ENCODE results near the gene FCHO1.

Gene FCHO1

DNA sequence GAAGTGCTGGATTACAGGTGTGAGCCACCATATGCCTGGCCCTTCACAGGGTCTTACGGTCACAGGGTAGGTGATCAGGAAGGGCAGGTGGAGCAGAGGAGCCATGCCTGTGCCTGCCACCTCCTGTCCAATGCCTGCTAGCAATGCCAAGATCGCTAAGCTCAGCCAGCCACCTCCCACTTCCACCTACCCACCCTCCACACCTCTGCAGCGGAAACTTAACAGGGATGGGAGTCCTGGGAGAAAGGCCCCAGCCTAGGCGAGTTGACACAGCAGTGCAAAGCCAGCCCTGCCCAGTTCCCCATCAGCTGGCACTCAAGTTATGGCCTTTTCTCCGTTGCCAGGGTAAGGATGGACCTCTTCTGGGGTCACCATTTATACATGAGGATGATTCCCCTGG, 15.9 kb upstream of the FCHO1 start:
- no peak for DNase-seq

DNA sequence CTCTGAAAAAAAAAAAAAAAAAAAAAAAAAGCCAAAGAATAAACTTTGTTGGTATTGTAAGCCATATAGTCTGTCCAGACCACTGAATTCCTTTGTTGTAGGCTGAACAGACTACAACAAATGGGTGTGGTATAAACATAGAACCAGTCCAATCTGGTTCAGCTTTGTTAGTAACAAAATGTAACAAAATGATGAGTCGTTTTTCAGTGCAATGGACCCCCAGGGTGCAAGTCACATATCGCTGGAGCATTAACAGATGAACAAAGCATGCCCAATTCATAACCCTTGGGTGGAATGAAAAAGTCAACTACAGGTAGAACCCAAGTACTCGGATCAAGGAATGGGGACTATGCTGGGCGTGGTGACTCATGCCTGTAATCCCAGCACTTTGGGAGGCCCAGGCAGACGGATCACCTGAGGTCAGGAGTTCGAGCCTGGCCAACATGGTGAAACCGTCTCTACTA, 13.6 kb upstream of the FCHO1 start:
- DNase-seq, result no peak

DNA sequence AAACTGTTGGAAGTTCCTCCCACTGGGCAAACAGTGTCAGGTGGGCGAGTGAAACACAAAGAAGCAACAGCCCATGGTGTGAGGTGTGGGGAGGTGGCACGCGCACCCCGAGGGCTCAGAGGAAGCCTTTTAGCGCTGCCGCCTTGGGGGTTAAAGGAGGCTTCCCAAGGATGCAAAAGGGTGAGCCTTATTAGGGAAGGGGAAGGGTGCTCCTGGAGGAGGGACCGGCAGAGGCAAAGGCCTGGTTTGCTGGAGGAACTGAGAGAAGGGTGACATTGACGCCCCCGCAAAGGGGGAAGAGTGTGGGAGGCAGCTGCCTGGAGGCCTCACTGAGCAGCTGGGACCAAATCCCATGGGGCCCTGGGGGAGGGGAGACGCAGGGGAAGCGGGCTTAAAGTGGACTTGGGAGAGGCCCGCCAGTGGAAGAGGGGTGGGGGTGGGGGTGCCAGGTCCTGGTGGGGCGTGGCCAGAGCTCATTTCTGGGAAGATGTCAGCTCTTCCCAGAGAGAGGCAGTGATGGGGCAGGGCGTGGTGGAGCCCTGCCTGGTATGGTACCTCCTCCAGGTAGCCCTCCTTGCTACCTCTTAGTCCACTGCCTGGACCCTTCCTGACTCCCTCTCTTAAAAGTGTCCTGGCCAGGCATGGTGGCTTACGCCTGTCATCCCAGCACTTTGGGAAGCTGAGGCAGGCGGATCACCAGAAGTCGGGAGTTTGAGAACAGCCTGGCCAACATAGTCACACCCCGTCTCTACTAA, 12.0 kb upstream of the FCHO1 start:
- peak; percentile 36 for DNase-seq

DNA sequence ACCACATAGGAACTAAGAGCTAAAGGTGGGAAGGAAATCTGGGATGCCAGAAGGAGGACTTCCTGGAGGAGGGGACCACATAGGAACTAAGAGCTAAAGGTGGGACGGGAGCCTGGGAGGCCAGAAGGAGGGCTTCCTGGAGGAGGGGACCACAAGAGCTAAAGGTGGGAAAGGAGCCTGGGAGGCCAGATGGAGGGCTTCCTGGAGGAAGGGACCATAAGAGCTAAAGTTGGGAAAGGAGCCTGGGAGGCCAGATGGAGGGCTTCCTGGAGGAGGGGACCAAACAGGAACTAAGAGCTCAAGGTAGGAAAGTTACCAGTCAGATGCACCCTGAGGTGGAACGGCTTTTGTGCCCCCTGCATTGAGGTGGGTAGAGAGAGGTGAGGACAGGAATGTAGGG, 9.8 kb upstream of the FCHO1 start:
- DNase-seq, result no peak

DNA sequence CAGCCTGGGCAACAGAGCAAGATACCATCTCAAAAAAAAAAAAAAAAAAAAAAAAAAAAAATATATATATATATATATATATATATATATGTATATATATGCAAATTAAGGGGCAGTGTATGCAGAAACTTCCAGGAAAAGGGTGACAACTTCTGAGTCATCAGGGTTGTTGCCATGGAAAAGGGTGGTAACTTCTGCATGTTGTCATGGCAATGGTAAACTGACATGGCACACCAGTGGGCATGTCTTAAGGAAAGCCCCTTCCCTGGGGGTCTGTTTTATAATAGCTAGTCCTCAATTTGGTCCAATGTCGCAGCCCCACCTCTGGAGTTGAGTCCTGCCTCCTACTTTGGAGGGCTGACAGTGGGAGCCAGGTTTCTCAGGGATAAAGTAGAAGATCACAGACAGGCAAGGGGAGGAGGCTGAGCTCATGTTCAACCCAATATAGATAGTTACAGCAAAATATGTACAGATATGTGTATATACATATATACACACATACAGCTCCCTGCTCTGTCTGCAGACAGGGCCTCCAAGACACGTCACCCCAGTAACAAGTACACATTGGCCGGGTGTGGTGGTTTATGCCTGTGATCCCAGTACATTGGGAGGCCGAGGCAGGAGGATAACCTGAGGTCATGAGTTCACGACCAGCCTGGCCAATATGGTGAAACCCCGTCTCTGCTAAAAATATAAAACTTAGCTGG, 7.2 kb upstream of the FCHO1 start:
- DNase-seq, result no peak

DNA sequence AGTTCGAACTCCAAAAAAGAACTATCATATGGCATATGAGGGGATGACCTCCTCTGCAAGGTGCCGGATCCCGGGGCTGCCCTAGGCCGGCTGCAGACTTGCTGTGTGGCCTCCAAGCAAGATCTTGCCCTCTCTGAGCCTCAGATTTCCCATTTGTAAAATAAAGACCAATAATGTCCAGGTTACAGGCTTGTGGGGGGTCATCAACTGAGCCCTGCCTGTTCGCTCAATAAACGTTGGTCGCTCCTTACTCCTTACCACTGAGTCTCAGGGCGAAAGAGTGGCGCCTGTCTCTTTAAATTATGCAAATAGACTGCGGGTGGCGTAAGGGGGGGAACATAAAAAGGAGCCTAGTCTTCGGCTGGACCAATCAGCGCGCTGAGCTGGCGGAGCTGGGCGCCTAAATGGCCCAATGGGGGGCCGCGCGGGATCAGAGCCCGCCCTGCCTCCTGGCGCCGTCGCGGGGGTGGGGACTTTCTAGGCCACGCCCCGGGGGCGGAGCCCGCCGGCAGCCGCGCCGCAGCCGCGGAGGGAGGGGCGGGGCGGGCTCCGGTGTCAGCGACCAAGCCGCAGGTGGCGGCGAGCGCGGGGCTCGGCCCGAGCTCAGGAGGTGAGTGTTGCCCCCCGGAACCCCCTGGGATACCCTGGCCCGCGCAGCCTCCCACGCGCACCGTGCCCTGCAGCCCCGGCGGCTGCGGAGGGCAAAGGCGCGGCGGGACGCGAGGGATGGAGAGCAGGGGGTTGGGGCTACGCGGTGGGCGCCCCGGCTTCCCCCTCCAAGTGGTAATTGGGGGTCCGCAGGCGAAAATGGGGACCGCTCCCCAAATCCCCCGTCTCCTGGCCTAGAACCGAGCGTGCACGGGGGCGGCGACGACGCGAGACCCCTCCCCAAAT, 3.8 kb upstream of the FCHO1 start:
- DNase-seq, result peak; percentile 77

DNA sequence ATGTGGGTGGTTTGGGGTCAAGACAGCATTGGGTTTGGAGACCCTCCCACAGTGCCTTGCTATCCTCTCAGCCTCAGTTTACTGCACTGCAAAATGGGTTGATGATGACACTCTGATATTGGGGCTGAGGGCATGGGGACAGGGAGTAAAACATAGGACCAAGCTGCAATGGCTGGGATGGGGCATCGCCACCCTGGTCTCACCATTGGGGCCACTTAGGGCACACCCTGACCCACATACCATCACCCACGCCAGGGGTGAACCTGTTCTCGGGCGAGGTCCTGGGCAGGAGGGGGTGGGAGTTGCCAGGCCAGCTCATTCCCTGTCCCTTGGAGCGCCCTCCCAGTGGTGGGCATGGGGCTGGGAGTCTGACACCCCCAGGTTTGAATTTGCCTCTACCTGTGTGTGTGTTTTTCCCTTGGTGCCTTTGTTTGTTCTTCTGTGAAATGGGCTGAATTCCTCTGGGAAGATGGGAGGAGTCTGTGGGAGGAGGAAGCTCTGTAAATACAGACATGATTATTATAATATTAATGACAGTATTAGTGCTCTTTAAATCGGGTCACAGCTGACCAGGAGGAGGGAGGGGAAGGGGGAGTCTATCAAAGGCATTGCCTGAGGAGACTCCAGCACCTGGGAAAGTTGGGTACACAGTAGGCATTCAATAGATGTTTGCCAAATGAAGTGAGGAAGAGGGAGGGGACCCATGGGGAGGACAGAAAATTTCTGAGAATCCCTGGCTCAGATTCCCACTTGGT, 2.2 kb upstream of the FCHO1 start:
- DNase-seq, result no peak

DNA sequence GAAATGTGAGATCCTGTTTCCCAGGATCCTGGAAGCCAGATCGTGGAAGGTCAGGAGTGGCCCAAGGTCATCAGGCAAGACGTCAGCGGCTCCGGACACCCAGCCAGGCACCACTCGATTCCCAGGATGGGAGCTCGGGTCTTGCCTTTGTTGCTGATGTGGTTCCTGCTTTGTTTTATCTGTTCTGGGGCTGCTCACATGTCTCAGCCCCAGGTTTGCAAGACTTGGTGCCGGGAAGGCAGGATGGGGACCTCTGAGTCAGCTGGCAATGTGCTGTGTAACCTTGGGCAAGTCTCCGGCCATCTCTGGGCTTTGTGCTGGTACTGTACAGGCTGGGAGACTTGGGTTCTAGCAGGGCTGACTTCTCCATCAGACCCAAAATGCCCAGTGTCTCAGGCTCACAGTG, 1.4 kb upstream of the FCHO1 start:
- DNase-seq, result no peak

DNA sequence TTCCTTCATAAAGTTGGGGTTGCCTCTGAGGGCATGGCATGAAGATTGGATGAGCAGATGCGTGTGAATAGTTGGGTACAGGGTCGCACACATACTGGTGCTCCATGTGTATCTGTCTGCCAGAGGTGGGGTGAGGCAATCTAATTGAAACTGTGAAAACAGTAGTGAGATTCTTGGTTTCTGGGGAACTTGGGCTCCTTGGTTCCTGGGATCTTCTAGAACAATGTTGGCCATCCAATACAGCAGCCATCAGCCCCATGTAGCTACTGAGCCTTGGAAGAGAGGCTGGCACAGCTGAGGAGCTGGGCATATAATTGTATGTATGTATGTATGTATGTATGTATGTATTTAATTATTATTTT, 616 bp downstream of the FCHO1 start:
- DNase-seq, result no peak

DNA sequence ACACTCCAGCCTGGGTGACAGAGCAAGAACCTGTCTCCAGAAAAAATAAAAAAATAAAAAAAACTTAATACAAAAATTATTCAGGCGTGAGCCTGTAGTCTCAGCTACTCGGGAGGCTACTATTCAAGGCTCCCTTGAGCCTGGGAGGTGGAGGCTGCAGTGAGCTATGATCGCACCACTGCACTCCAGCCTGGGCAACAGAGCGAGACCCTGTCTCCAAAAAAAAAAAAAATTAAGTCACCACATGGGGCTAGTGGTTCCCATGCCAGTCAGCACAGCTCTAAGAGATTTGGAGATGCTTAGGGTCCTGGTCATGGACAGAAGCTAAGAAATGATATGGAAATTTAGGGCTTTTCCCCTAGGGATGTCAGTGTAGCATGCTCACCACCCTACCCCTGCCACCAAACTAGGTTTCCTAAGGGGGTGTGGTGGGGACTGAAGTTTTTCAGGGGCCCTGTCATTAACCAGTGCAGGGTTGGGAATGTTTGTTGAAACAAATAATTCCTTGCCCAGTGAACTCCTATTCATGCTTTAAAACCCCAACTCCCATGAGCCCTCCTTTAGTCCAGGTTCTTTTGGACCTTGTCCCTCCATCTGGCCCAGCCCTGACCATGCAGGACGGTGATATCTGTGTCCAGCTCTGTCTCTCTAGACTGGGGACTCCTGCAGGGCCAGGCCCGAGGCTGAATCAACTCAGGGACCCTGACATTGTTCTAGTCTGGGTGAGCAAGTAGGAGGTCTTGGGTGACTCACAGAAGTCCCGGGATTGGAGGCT, 1.8 kb downstream of the FCHO1 start:
- DNase-seq, result no peak

DNA sequence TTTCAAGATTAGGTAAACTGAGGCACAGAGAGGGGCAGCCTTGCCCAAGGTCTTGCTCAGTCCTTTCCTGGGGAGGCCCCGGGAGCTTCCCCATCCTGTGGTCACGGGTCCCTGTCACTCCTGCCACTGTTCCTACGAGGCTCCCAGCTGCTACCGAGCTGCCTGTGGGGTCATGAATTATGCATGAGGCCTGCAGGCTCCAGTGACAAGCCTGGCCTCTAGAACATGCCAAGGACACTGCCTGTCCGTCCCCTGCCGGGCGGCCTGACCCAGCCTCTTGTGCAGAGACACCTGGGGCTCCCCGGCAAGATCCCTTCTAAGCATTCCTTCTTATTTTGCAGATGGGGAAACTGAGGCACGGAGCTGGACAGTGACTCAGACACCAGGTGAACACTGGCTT, 2.7 kb downstream of the FCHO1 start:
- no peak for DNase-seq

DNA sequence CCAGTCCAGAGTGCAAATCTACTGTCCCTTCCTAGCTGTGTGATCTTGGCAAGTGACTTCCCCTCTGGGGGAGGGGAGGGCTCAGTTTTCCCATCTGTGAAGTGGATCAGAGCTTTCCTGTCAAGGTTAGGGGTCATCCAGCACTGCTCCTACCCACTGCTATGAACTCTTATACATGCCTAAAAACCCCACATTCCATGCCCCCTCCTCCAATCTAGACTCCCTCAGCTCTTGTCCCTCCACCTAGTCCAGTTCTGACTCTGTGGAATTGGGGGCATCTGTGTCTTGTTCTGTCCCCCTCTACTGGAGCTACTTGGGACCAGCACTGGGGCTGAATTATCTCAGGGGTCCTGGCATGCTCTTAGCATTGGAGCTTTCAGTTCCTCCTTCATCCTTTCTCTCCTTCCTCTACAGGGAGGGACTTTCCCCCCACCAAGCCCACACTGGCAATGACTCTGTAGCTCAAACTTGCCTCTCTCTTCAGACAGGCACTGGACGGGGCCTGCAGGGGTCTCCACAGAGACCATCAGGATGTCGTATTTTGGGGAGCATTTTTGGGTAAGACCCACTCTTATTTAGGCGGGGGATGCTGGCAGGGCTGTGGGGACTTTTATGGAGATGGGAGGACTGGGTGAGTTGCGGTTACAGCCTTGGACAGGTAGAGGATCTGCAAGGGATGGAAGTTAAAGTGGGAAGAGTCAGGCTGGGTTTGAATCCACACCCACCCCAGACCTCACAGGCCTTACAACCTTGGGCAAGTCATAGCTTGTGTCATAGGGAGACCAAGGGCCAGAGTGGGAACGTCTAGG, 3.6 kb downstream of the FCHO1 start:
- DNase-seq, result no peak

DNA sequence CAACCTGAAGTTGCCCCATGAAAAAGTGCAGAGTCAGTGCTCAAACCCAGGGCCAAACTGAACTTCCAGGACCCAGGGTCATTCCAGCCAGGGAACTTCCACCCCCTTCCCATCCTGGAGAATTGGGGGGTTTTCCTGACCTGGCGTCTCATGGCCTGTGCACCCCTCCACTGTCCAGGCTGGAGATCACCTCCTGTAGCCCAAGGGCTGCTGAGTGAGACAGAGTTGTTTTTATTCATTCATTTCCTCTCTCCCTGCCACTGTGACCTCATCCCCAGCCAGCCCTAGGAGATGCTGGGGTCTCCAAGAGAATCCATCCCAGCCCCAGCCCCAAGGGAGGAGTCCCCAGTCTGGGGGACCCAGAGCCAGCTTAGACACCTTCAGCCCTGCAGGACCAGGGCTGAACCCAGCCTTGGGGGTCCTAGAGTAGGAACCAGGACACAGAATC, 4.2 kb downstream of the FCHO1 start:
- DNase-seq, result no peak

DNA sequence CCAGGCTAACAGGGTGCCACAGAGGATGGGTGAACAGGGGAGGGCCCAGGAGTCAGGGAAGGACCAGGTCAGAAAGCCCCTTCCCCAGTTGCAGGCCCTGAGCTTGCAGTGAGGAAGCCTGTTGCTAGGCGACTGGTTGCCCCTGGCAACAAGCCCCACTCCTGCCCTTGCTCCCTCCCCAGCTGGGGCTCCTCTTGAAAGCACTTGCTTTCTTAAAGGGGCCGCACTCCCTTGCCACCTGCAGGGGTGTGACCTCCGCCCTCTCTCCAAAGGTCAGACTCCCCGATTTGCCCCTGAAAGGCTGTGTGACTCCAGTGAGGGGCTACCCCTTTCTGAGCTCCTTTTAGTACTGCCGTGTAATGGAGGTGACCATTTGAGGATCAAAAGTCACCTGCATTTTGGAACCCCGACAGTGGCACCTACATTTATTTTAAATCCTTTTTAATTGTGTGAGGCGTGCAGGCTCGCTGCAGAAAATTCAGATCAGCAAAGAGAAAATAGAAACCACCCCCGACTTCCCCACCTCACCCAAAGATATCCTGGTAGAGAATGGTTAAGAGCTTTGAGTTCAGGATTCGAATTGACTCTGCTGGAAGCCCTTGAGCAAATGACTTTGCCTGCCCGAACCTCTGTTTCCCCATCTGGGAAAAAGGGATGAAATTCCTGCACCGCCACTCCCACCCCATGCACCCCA, 4.8 kb downstream of the FCHO1 start:
- DNase-seq, result no peak

DNA sequence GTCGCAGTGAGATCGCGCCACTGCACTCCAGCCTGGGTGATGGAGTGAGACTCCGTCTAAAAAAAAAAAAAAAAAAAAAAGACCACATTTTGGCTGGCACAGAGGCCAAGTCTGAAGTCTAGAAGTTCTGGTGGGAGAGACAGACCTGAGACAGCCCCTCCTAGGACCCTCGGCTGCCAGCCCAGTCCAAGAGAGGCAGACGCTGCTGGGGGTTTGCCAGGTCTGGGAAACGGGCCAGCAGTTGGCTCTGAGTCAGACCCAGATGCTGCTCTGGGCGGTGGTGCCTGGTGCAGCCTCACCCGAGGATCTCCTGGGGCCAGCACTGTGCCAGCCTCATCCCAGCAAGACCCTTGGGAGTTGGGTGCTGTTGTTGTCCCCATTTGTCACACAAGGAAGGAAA, 5.8 kb downstream of the FCHO1 start:
- DNase-seq, result no peak

DNA sequence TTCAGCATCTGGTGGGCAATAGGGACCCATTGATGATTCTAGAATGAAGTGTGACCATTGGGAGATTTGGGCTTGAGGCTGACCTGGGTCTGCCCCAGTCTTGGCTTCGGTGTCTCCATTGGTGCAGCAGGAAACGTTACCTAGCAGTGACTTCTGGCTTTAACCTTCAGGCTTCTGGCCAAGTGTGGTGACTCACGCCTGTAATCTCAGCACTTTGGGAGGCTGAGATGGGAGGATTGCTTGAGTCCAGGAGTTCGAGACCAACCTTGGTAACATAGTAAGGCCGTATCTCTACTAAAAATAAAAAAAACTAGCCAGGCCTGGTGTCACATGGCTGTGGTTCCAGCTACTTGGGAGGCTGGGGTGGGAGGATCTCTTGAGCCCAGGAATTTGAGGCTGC, 7.2 kb downstream of the FCHO1 start:
- no peak for DNase-seq

DNA sequence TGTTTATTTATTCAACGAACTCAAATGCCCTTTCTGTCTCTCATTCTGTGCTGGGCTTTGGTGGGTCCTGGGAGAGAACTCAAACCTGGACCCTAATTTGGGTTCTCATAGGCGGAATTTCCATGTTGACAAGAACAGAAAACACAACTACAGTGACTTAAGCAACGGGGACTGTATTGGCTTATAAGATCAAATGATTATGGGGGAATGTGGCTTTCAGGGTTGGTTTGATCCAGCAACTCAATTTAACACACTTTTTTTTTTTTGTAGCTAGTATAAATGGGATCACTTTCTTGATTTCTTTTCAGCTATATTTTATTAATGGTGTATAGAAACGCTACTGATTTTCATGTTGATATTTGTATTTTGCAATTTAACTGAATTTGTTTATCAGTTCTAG, 9.9 kb downstream of the FCHO1 start:
- DNase-seq, result no peak

DNA sequence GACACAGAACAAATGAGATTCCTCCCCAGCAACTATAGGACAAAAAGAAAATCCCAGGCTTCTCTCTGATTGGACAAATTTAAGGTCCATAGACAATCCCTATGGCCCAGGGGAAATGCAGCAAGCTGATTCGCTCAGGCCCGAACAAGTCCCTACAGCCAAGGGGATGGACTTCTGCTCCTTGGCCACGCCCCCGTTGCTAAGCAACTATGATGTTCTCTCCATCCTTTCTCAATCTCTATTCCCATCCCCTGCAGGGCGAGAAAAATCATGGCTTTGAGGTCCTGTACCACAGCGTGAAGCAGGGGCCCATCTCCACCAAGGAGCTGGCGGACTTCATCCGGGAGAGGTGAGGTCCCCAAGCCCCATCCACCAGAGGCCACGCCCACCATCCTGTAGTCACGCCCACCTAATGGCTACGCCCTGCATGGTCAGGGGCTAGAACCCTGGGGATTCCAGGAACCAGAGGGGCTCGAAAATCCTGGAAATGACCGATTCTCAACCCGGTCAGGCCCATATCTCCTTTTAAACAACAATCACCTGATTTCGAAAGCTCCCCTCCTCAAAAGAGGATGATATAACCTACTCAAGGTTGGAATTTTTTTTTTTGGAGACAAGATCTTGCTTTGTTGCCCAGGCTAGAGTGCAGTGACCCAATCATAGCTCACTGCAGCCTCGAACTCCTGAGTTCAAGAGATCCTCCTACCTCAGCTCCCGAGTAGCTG, 11.4 kb downstream of the FCHO1 start:
- DNase-seq, result no peak

DNA sequence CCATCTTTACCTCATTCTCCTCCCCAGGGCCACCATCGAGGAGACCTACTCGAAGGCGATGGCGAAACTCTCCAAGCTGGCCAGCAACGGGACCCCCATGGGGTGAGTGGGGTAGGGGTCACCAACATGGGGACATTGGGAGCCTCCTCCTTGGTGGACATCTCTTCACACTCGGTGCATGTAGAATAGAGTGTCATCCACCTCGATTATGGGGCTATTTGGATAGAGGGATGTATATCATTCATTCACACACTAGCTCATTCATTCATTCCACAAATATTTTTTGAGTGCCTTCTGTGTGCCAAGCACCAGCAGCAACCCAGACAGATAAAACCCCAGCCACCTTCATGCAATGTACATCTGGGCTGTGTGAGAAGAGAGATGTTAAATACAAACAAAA, 13.1 kb downstream of the FCHO1 start:
- no peak for DNase-seq
